HepG2 (cell line): ENCODE results near the gene SMIM36. TPM values are rescaled to one million over a fixed set of nuclear protein-coding genes. Genes with fewer than 3 reads are reported as not detected.

Experiments
- ARNTL ChIP-seq: sonication (generic); formaldehyde crosslinking; IDR thresholded peaks from 2 replicates; pipeline ENCODE4 v1.4.0; 2020; ENCODE audit warnings: mild to moderate bottlenecking, missing genetic modification reagents
- ASH2L ChIP-seq: fragments of 300-600, 200-600 bp; sonication (generic); IDR thresholded peaks from 2 replicates; pipeline ENCODE4 v1.7.0; 2017; ENCODE audit warnings: low read depth, mild to moderate bottlenecking, moderate library complexity, mixed read lengths, low read length; ENCODE audit not compliant: insufficient read length
- DNMT3B ChIP-seq: conservative IDR thresholded peaks from 2 replicates; pipeline ENCODE4 v1.6.1; 2016; ENCODE audit warnings: missing biosample characterization, control low read depth
- FOXA3 ChIP-seq: IDR thresholded peaks from 2 replicates; pipeline ENCODE4 v1.6.1; 2016; ENCODE audit warnings: missing genetic modification reagents, missing compliant biosample characterization
- HNF4A ChIP-seq: sonication (generic); formaldehyde crosslinking; IDR thresholded peaks from 2 replicates; pipeline ENCODE4 v1.4.0; 2020; ENCODE audit warnings: missing genetic modification reagents
- ISL2 ChIP-seq: sonication (generic); formaldehyde crosslinking; IDR thresholded peaks from 2 replicates; pipeline ENCODE4 v1.5.0; 2020; ENCODE audit warnings: missing genetic modification reagents
- MED13 ChIP-seq: sonication (generic); formaldehyde crosslinking; IDR thresholded peaks from 2 replicates; pipeline ENCODE4 v1.5.0; 2020; ENCODE audit warnings: missing genetic modification reagents
- NFE2 ChIP-seq: sonication (generic); formaldehyde crosslinking; IDR thresholded peaks from 2 replicates; pipeline ENCODE4 v1.4.0; 2020; ENCODE audit warnings: missing genetic modification reagents
- NR2C2 ChIP-seq: sonication (generic); formaldehyde crosslinking; IDR thresholded peaks from 2 replicates; pipeline ENCODE4 v1.4.0; 2020; ENCODE audit warnings: missing genetic modification reagents, mild to moderate bottlenecking, moderate library complexity, borderline replicate concordance
- PPARG ChIP-seq: conservative IDR thresholded peaks from 2 replicates; pipeline ENCODE4 v1.6.1; 2016; ENCODE audit warnings: missing biosample characterization, missing genetic modification reagents
- RCOR2 ChIP-seq: IDR thresholded peaks from 2 replicates; pipeline ENCODE4 v1.6.1; 2016; ENCODE audit warnings: missing biosample characterization, missing genetic modification reagents
- TBX2 ChIP-seq: sonication (generic); formaldehyde crosslinking; IDR thresholded peaks from 2 replicates; pipeline ENCODE4 v1.5.0; 2020; ENCODE audit warnings: missing genetic modification reagents, mild to moderate bottlenecking, borderline replicate concordance
- TBX3 ChIP-seq: fragments of 450-650 bp; IDR thresholded peaks from 2 replicates; pipeline ENCODE4 v1.6.1; 2017; ENCODE audit warnings: antibody characterized with exemption, mild to moderate bottlenecking, inconsistent platforms, borderline replicate concordance
- TGIF2 ChIP-seq: IDR thresholded peaks from 2 replicates; pipeline ENCODE4 v1.6.1; 2016; ENCODE audit warnings: control low read depth, missing compliant biosample characterization
- ZNF230 ChIP-seq: sonication (generic); formaldehyde crosslinking; IDR thresholded peaks from 2 replicates; pipeline ENCODE4 v1.4.0; 2020; ENCODE audit warnings: mild to moderate bottlenecking, missing genetic modification reagents
- ZNF556 ChIP-seq: sonication (generic); formaldehyde crosslinking; IDR thresholded peaks from 2 replicates; pipeline ENCODE4 v1.4.0; 2020; ENCODE audit warnings: mild to moderate bottlenecking, missing genetic modification reagents, borderline replicate concordance
- ZNF83 ChIP-seq: sonication (generic); formaldehyde crosslinking; IDR thresholded peaks from 2 replicates; pipeline ENCODE4 v1.4.0; 2020; ENCODE audit warnings: missing genetic modification reagents, mild to moderate bottlenecking, borderline replicate concordance
- ZSCAN21 ChIP-seq: sonication (generic); formaldehyde crosslinking; IDR thresholded peaks from 2 replicates; pipeline ENCODE4 v1.8.0; 2022; ENCODE audit warnings: mild to moderate bottlenecking, missing genetic modification reagents, moderate library complexity, borderline replicate concordance
- polyA plus RNA-seq, 8 experiments: library from polyadenylated mRNA; depleted of rRNA in 3 of 8; stranded (reverse) in 7 of 8; unstranded in 1 of 8; fragments of >200 nt; fragmentation: Illumina TruSeq in 4 of 8; extraction: Trizol in 4 of 8; gene quantifications; 2 replicates each; pipeline versions ENCODE4 v1.2.1 to v1.2.3, GENCODE V29; 2011 to 2016; ENCODE audit warnings: low read depth in 4 of 8, missing spikeins in 1 of 8, mixed read lengths in 1 of 8; ENCODE audit not compliant: insufficient read depth in 1 of 8
- total RNA-seq, 5 experiments: library from RNA; depleted of rRNA; stranded (reverse); fragments of >200 nt; fragmentation: Illumina TruSeq; extraction: Trizol; gene quantifications; 2 replicates each; pipeline ENCODE4 v1.2.3, GENCODE V29; 2016; ENCODE audit warnings: low read depth in 1 of 5
- TF ChIP-seq, protein P1 (sequence below): sonication (generic); formaldehyde crosslinking; IDR thresholded peaks from 2 replicates; pipeline ENCODE4 v1.9.0; 2021; ENCODE audit warnings: missing genetic modification reagents, mild to moderate bottlenecking, borderline replicate concordance
- TF ChIP-seq, protein P2 (sequence below): sonication (generic); formaldehyde crosslinking; IDR thresholded peaks from 2 replicates; pipeline ENCODE4 v1.5.1; 2020; ENCODE audit warnings: missing genetic modification reagents, mild to moderate bottlenecking, borderline replicate concordance
- TF ChIP-seq, protein P3 (sequence below): sonication (generic); formaldehyde crosslinking; IDR thresholded peaks from 2 replicates; pipeline ENCODE4 v1.4.0; 2020; ENCODE audit warnings: mild to moderate bottlenecking, missing genetic modification reagents
- TF ChIP-seq, protein P4 (sequence below): IDR thresholded peaks from 2 replicates; pipeline ENCODE4 v1.6.1; 2012; ENCODE audit warnings: inconsistent platforms
- TF ChIP-seq, protein P5 (sequence below): sonication (generic); formaldehyde crosslinking; conservative IDR thresholded peaks from 2 replicates; pipeline ENCODE4 v1.5.0; 2020; ENCODE audit warnings: missing genetic modification reagents
- TF ChIP-seq, protein P6 (sequence below): sonication (generic); formaldehyde crosslinking; IDR thresholded peaks from 2 replicates; pipeline ENCODE4 v1.5.1; 2020; ENCODE audit warnings: mild to moderate bottlenecking, moderate library complexity, missing genetic modification reagents

Gene SMIM36
- total and polyA plus RNA-seq, 2 of the 13 experiments (the other 11 are each of a cell fraction or from before 2014, with no cell fraction given), result not detected

DNA sequence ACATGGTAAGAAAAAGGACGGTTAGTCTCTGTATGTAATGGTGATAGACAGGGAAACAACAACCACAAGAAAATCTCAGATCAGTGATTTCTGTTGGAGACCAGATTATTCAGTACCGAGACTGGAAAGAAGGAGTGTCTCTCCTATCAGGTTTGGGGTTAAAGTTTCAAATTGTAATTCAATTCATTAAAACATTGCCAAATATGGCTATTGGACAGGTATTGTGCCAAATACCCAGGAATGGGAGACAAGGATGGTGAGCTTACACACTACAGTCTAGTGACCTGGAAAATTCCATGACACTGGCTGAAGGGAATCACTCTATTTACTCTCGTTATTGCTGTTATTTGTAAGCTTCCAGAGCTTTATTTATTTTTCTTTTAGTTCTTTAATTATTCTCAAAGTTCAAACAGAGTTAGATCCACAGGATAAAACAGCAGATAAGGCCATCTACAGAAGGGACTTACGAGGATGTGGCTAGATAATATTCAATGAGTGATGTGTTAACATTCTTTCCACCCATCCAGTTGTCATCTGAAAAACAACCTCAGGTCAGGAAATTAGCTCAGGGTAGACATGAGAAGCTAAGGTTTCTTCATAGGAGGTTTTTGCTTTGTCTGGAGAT is 64.6 kb downstream of the SMIM36 start (continued):
- TF ChIP-seq ZSCAN21 (0 out of 2 replicates have a peak, but pooled peaks have one; percentile 54), ISL2 (CRISPR knock-in tag) (peak; percentile 99), HNF4A (CRISPR knock-in tag) (peak; percentile 81), MED13 (CRISPR knock-in tag) (peak; percentile 99), NR2C2 (CRISPR knock-in tag) (peak; percentile 53; the same call in 1 of the 2 replicates), RCOR2 (peak; percentile 94), ZNF230 (CRISPR knock-in tag) (no peak), PPARG (peak; percentile 85), TBX2 (CRISPR knock-in tag) (peak; percentile 96), TBX3 (peak; percentile 58; the same call in 1 of the 2 replicates), ZNF83 (CRISPR knock-in tag) (no peak), ARNTL (CRISPR knock-in tag) (peak; percentile 91), DNMT3B (CRISPR knock-in tag) (0 out of 2 replicates have a peak, but pooled peaks have one; percentile 34), TGIF2 (CRISPR knock-in tag) (peak; percentile 93), NFE2 (CRISPR knock-in tag) (no peak), FOXA3 (CRISPR knock-in tag) (peak; percentile 97), ASH2L (peak; percentile 19), ZNF556 (CRISPR knock-in tag) (peak; percentile 58; the same call in 1 of the 2 replicates)
- TF ChIP-seq, protein P1, sequence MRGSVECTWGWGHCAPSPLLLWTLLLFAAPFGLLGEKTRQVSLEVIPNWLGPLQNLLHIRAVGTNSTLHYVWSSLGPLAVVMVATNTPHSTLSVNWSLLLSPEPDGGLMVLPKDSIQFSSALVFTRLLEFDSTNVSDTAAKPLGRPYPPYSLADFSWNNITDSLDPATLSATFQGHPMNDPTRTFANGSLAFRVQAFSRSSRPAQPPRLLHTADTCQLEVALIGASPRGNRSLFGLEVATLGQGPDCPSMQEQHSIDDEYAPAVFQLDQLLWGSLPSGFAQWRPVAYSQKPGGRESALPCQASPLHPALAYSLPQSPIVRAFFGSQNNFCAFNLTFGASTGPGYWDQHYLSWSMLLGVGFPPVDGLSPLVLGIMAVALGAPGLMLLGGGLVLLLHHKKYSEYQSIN (CRISPR knock-in tag), result no peak
- TF ChIP-seq, protein P2, sequence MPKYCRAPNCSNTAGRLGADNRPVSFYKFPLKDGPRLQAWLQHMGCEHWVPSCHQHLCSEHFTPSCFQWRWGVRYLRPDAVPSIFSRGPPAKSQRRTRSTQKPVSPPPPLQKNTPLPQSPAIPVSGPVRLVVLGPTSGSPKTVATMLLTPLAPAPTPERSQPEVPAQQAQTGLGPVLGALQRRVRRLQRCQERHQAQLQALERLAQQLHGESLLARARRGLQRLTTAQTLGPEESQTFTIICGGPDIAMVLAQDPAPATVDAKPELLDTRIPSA, result no peak
- TF ChIP-seq, protein P3, sequence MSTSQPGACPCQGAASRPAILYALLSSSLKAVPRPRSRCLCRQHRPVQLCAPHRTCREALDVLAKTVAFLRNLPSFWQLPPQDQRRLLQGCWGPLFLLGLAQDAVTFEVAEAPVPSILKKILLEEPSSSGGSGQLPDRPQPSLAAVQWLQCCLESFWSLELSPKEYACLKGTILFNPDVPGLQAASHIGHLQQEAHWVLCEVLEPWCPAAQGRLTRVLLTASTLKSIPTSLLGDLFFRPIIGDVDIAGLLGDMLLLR, result no peak
- TF ChIP-seq, protein P4, sequence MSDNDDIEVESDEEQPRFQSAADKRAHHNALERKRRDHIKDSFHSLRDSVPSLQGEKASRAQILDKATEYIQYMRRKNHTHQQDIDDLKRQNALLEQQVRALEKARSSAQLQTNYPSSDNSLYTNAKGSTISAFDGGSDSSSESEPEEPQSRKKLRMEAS, result peak; percentile 55; the same call in 1 of the 2 replicates
- TF ChIP-seq, protein P5, sequence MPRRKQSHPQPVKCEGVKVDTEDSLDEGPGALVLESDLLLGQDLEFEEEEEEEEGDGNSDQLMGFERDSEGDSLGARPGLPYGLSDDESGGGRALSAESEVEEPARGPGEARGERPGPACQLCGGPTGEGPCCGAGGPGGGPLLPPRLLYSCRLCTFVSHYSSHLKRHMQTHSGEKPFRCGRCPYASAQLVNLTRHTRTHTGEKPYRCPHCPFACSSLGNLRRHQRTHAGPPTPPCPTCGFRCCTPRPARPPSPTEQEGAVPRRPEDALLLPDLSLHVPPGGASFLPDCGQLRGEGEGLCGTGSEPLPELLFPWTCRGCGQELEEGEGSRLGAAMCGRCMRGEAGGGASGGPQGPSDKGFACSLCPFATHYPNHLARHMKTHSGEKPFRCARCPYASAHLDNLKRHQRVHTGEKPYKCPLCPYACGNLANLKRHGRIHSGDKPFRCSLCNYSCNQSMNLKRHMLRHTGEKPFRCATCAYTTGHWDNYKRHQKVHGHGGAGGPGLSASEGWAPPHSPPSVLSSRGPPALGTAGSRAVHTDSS (CRISPR knock-in tag), result no peak
- TF ChIP-seq, protein P6, sequence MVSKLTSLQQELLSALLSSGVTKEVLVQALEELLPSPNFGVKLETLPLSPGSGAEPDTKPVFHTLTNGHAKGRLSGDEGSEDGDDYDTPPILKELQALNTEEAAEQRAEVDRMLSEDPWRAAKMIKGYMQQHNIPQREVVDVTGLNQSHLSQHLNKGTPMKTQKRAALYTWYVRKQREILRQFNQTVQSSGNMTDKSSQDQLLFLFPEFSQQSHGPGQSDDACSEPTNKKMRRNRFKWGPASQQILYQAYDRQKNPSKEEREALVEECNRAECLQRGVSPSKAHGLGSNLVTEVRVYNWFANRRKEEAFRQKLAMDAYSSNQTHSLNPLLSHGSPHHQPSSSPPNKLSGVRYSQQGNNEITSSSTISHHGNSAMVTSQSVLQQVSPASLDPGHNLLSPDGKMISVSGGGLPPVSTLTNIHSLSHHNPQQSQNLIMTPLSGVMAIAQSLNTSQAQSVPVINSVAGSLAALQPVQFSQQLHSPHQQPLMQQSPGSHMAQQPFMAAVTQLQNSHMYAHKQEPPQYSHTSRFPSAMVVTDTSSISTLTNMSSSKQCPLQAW (CRISPR knock-in tag), result peak; percentile 49; the same call in 1 of the 2 replicates
